ENCODE data around the gene CEACAM8.
"Not testable (repeated sequence)": the region's sequence is repeated elsewhere in the genome, so short reads cannot be mapped to it uniquely, and the experiment has no call there.

The CEACAM8 gene

GRCh38 chr19:42554046-42554575 is 40.6 kb downstream of the CEACAM8 start:
- Histone ChIP-seq H3K9me2 (replicated peaks; ENCODE audit: insufficient read depth, low read length) (no peaks in the 10 kb centered on the region), H3K27ac (ENCODE audit: low read depth, low read length) (no peak overlapping the region), H3K9ac (ENCODE audit: low read length) (no peak overlapping the region), H3K27me3 (ENCODE audit: low read length) (no peaks in the 10 kb centered on the region), H3K4me2 (ENCODE audit: low read depth, low read length, poor library complexity, severe bottlenecking) (no peak overlapping the region), H3K36me3 (ENCODE audit: low read length) (no peaks in the 10 kb centered on the region), H3K4me3 (ENCODE audit: insufficient read depth, low read length, poor library complexity, severe bottlenecking) (no peak overlapping the region), H3F3A (ENCODE audit: insufficient read depth) (no peaks in the 10 kb centered on the region), H4K20me1 (ENCODE audit: low read depth, low read length) (no peaks in the 10 kb centered on the region), H3K9me3 (ENCODE audit: insufficient read depth, low read length) (no peaks in the 10 kb centered on the region), H3K79me2 (ENCODE audit: insufficient read depth, low read length) (no peaks in the 10 kb centered on the region), H2AFZ (ENCODE audit: low read depth, low read length, severe bottlenecking) (no peak overlapping the region)
- TF ChIP-seq EZH2phosphoT487 (conservative IDR thresholded peaks at IDR 0.05; ENCODE audit: low read length), result no peak
- TF ChIP-seq, protein P1, sequence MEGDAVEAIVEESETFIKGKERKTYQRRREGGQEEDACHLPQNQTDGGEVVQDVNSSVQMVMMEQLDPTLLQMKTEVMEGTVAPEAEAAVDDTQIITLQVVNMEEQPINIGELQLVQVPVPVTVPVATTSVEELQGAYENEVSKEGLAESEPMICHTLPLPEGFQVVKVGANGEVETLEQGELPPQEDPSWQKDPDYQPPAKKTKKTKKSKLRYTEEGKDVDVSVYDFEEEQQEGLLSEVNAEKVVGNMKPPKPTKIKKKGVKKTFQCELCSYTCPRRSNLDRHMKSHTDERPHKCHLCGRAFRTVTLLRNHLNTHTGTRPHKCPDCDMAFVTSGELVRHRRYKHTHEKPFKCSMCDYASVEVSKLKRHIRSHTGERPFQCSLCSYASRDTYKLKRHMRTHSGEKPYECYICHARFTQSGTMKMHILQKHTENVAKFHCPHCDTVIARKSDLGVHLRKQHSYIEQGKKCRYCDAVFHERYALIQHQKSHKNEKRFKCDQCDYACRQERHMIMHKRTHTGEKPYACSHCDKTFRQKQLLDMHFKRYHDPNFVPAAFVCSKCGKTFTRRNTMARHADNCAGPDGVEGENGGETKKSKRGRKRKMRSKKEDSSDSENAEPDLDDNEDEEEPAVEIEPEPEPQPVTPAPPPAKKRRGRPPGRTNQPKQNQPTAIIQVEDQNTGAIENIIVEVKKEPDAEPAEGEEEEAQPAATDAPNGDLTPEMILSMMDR (IDR thresholded peaks at IDR 0.05; ENCODE audit: insufficient read depth, low read length, poor library complexity, severe bottlenecking), result no peak

DNA sequence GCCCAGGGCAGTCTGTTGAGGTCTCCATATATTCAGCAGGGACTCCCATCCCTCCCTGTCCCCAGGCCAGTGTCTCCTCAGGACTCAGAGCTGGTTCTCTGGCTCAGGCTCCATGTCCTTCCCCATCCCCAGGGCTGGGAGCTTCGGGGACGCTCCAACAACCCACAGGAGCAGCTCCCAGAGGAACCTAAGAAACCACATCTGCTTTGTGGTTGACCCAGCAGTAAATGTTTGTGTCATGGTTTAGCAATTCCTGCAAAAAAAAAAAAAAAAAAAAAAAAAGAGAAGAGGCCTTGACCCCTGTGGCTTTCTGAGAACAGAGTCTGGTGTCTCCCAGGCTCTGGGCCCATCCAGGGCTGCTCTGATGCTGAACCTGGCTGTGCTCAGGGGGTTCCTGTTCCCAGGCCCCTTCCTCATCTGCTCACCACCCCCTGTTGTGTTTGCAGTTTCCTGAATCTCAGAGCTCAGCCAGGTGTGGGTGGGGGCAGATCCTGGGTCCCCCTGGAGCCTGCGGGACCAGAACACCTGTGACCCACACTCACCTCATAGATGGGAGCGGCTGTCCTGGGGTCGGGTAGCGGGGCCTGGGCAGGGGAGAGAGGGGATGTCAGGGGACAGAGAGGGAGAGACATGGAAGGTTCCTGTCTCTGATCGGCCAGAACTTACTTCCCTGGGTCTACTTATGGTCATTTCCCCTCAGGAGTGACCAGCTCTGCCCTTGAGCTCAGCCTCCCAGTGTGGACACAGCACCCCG is 41.3 kb downstream of the CEACAM8 start:
- Histone ChIP-seq H3K4me2 (ENCODE audit: low read depth, low read length, poor library complexity, severe bottlenecking) (no peak overlapping the region), H3K9me2 (replicated peaks; ENCODE audit: insufficient read depth, low read length) (no peaks in the 10 kb centered on the region), H3K4me3 (ENCODE audit: insufficient read depth, low read length, poor library complexity, severe bottlenecking) (no peak overlapping the region), H3K36me3 (ENCODE audit: low read length) (no peaks in the 10 kb centered on the region), H4K20me1 (ENCODE audit: low read depth, low read length) (no peaks in the 10 kb centered on the region), H3K79me2 (ENCODE audit: insufficient read depth, low read length) (no peaks in the 10 kb centered on the region), H3F3A (ENCODE audit: insufficient read depth) (no peaks in the 10 kb centered on the region), H3K9me3 (ENCODE audit: insufficient read depth, low read length) (no peaks in the 10 kb centered on the region), H3K27me3 (ENCODE audit: low read length) (no peaks in the 10 kb centered on the region), H2AFZ (ENCODE audit: low read depth, low read length, severe bottlenecking) (no peak overlapping the region), H3K27ac (ENCODE audit: low read depth, low read length) (no peak overlapping the region), H3K9ac (ENCODE audit: low read length) (no peak overlapping the region)
- no peak for TF ChIP-seq EZH2phosphoT487 (conservative IDR thresholded peaks at IDR 0.05; ENCODE audit: low read length)
- TF ChIP-seq, protein P1 (IDR thresholded peaks at IDR 0.05; ENCODE audit: insufficient read depth, low read length, poor library complexity, severe bottlenecking), result no peak

DNA sequence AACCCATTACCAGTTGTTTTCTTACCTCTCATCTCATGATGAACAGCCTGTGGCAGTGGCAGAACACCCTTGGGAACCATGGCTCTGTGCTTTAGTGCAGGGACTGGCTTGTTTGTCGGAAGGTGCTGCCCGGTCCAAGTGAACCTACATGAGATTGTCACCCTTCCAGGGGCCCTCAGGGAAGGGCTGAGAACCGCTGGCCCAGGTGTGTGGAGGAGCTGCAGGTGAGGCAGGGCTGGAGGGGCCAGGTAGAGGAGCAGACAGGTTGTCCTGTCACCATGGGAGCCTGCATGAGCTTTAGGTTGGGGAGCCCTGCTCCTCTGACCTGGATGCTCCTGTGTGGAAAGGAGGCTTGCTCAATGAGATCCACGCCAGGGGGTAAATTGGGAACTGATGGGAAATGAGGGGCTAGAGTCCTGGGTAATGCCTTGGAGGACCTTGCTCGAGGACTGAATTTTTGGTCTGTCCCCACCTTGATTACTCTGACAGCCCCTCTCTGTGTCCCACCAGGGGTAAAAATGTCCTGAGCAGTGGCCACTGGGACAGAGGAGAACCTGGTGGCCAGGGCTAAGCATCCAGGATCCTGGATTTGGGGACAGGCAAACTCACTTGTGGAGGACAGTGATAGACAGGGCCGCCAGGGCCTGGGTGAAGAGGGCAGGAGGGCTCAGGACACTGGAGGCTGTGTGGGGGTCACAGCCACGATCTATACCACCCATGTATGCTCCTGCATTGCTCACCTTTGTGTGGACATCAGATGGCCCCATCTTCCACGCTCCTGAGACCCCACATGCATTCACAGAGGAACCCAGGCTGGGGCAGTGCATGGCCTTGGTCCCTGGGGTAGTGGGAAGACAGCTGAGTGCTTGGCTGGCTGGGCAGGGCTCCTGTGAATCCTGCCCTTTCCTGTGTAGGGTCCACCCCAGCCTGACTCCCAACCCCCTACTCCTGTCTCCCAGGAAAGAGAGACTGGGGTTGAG is 42.3 kb downstream of the CEACAM8 start:
- no peak overlapping the region for H3K4me2 ChIP-seq (ENCODE audit: low read depth, low read length, poor library complexity, severe bottlenecking)
- no peaks in the 10 kb centered on the region for H4K20me1 ChIP-seq (ENCODE audit: low read depth, low read length)
- TF ChIP-seq, protein P1 (IDR thresholded peaks at IDR 0.05; ENCODE audit: insufficient read depth, low read length, poor library complexity, severe bottlenecking), result no peak
- TF ChIP-seq EZH2phosphoT487 (conservative IDR thresholded peaks at IDR 0.05; ENCODE audit: low read length), result no peak
- H3K27me3 ChIP-seq (ENCODE audit: low read length), result no peaks in the 10 kb centered on the region
- no peak overlapping the region for H3K4me3 ChIP-seq (ENCODE audit: insufficient read depth, low read length, poor library complexity, severe bottlenecking)
- no peak overlapping the region for H2AFZ ChIP-seq (ENCODE audit: low read depth, low read length, severe bottlenecking)
- no peak overlapping the region for H3K9ac ChIP-seq (ENCODE audit: low read length)
- H3K9me2 ChIP-seq (replicated peaks; ENCODE audit: insufficient read depth, low read length), result no peaks in the 10 kb centered on the region
- no peaks in the 10 kb centered on the region for H3K79me2 ChIP-seq (ENCODE audit: insufficient read depth, low read length)
- H3K27ac ChIP-seq (ENCODE audit: low read depth, low read length), result no peak overlapping the region
- H3K36me3 ChIP-seq (ENCODE audit: low read length), result no peaks in the 10 kb centered on the region
- H3K9me3 ChIP-seq (ENCODE audit: insufficient read depth, low read length), result no peaks in the 10 kb centered on the region
- no peaks in the 10 kb centered on the region for H3F3A ChIP-seq (ENCODE audit: insufficient read depth)

DNA sequence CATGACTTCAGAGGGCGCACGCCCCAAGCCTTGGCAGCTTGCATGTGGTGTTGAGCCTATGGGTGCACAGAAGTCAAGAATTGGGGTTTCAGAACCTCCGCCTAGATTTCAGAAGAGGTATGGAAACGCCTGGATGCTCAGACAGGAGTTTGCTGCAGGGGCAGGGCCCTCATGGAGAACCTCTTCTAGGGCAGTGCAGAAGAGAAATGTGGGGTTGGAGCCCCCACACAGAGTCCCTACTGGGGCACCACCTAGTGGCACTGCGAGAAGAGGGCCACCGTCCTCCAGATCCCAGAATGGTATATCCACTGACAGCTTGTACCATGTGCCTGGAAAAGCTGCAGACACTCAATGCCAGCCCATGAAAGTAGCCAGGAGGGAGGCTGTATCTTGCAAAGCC is 44.2 kb downstream of the CEACAM8 start:
- not testable (repeated sequence) for H3K79me2 ChIP-seq (ENCODE audit: insufficient read depth, low read length); H3K36me3 ChIP-seq (ENCODE audit: low read length); H3F3A ChIP-seq (ENCODE audit: insufficient read depth); H3K9me3 ChIP-seq (ENCODE audit: insufficient read depth, low read length); H3K9ac ChIP-seq (ENCODE audit: low read length); H3K9me2 ChIP-seq (replicated peaks; ENCODE audit: insufficient read depth, low read length); H3K4me3 ChIP-seq (ENCODE audit: insufficient read depth, low read length, poor library complexity, severe bottlenecking); H4K20me1 ChIP-seq (ENCODE audit: low read depth, low read length); H3K27me3 ChIP-seq (ENCODE audit: low read length); H3K27ac ChIP-seq (ENCODE audit: low read depth, low read length); H2AFZ ChIP-seq (ENCODE audit: low read depth, low read length, severe bottlenecking); H3K4me2 ChIP-seq (ENCODE audit: low read depth, low read length, poor library complexity, severe bottlenecking)

- H3K27me3 ChIP-seq (ENCODE audit: low read length); H3K4me2 ChIP-seq (ENCODE audit: low read depth, low read length, poor library complexity, severe bottlenecking); H3K36me3 ChIP-seq (ENCODE audit: low read length); H3K9me2 ChIP-seq (replicated peaks; ENCODE audit: insufficient read depth, low read length); H3K9ac ChIP-seq (ENCODE audit: low read length); H4K20me1 ChIP-seq (ENCODE audit: low read depth, low read length); H2AFZ ChIP-seq (ENCODE audit: low read depth, low read length, severe bottlenecking); H3K4me3 ChIP-seq (ENCODE audit: insufficient read depth, low read length, poor library complexity, severe bottlenecking); H3K27ac ChIP-seq (ENCODE audit: low read depth, low read length); H3K79me2 ChIP-seq (ENCODE audit: insufficient read depth, low read length); H3K9me3 ChIP-seq (ENCODE audit: insufficient read depth, low read length); H3F3A ChIP-seq (ENCODE audit: insufficient read depth): not testable (repeated sequence)
Measured at GRCh38 chr19:42549067-42549466, 45.7 kb downstream of the CEACAM8 start.

All from SU-DHL-6 (cell line).